ENCODE measurements around the gene PRKX. TPM values are rescaled to one million over a fixed set of nuclear protein-coding genes. Genes with fewer than 3 reads are reported as not detected.

PRKX gene
- total and polyA plus RNA-seq, 2 of the 13 experiments (the other 11 are each of a cell fraction or from before 2014, with no cell fraction given), result 0.01 to 0.15 TPM

DNA sequence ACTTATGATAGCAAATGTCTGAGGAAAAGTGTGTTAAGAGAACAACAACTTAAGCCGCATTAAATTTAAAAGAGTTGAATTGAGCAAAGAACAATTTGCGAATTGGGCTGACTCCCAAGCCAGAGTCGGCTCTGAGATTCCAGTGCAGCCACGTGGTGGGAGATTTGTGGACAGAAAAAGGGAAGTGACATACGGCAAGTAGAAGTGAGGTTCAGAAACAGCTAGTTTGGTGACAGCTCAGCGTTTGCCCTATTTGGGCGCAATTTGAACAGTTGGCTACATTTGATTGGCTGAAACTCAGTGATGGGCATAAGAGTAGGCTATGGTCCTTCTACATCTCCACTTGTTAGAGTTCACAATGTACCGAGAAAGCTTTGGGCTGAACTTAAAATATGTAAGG lies 124.0 kb downstream of the PRKX start:
- no peak overlapping the region for H3K4me3 ChIP-seq (replicated peaks in 1 of 3; ENCODE audit: insufficient read depth in 1 of 3, low read depth in 2 of 3, low read length in 3 of 3)
- in situ Hi-C loops (cut with HindIII; ENCODE audit: extremely low pct_ligation_motif_present, low pct_unique_long_range_greater_than_20kb), result no loop called here
- FAIRE-seq, result no peak
- no peak overlapping the region for H3K4me2 ChIP-seq (ENCODE audit: low read depth, low read length)
- no peak overlapping the region for H3K27ac ChIP-seq (ENCODE audit: extremely low read length, insufficient read depth, low read length)
- intact Hi-C loops (cut with micrococcal nuclease; ENCODE audit: unreplicated experiment), result no loop called here
- ChIA-PET CTCF (ENCODE audit: low intra/inter-chr PET ratio, low total read pairs) (no interaction called here), POLR2A (no interaction called here)
- H4K20me1 ChIP-seq (ENCODE audit: insufficient read depth, low read length), result no peaks in the 10 kb centered on the region
- no peak for ATAC-seq
- H3K79me2 ChIP-seq (ENCODE audit: insufficient read depth, low read length), result no peaks in the 10 kb centered on the region
- TF ChIP-seq GPN1 (CRISPR knock-in tag; IDR thresholded peaks at IDR 0.05; ENCODE audit: borderline replicate concordance), result no peak
- TF ChIP-seq SP2 (CRISPR knock-in tag; IDR thresholded peaks at IDR 0.05), result no peak
- no peak for TF ChIP-seq MAF1 (CRISPR knock-in tag; IDR thresholded peaks at IDR 0.05; ENCODE audit: borderline replicate concordance)
- no peak for TF ChIP-seq HNF4A (CRISPR knock-in tag; IDR thresholded peaks at IDR 0.05)
- no peak for TF ChIP-seq GATAD1 (CRISPR knock-in tag; IDR thresholded peaks at IDR 0.05)
- TF ChIP-seq, protein P1, sequence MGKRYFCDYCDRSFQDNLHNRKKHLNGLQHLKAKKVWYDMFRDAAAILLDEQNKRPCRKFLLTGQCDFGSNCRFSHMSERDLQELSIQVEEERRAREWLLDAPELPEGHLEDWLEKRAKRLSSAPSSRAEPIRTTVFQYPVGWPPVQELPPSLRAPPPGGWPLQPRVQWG (CRISPR knock-in tag; IDR thresholded peaks at IDR 0.05; ENCODE audit: borderline replicate concordance, low read depth), result no peak
- no peak overlapping the region for H3K9ac ChIP-seq (ENCODE audit: insufficient read depth, low read depth, low read length)
- peaks cover 0 to 3% of the 10 kb centered on the region in 2 experiments; a peak in 1 of 5 replicates for H3K27me3 ChIP-seq (ENCODE audit: control insufficient read depth in 1 of 2, insufficient read depth in 2 of 2, low read length in 2 of 2)
- no peaks in the 10 kb centered on the region for H3K4me1 ChIP-seq (ENCODE audit: insufficient read depth, low read length)
- H2AFZ ChIP-seq (ENCODE audit: low read length), result no peak overlapping the region
- no peaks in the 10 kb centered on the region for H3K9me3 ChIP-seq (ENCODE audit: low read length)
- no TSS peak for BruUV-seq (replicated peaks)
- no peaks in the 10 kb centered on the region for H3K36me3 ChIP-seq (replicated peaks in 1 of 2; ENCODE audit: control insufficient read depth in 1 of 2, insufficient read depth in 2 of 2, low read length in 2 of 2)
- DNase-seq (ENCODE audit: low spot score), result no peak
- 20% methylated on average over 8 of the region's 8 CpGs for WGBS (ENCODE audit: low lambda C conversion rate)

DNA sequence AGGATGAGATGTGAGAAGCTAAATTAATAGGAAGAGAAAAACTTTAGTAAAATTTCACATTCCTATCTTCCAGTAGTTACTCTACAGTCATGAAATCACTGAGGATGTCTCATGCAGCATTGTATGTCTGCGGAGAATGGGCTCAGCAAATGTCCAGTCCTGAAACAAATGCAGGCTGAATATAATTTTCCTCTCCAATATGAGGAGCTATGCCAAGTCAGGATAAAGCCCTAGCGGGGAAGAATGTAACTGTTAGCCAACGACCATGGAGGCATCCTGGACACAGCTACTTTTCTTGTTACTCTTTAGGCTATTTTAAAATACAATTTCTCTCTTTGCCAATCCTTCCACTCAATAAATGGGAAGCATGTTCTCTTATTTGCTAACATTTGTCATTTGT lies 127.7 kb downstream of the PRKX start:
- intact Hi-C loops (cut with micrococcal nuclease; ENCODE audit: unreplicated experiment), result no loop called here
- Histone ChIP-seq H3K9me3 (ENCODE audit: low read length) (no peaks in the 10 kb centered on the region), H3K27ac (ENCODE audit: extremely low read length, insufficient read depth, low read length) (no peak overlapping the region), H2AFZ (ENCODE audit: low read length) (no peak overlapping the region), H3K4me3 (replicated peaks in 1 of 3; ENCODE audit: insufficient read depth in 1 of 3, low read depth in 2 of 3, low read length in 3 of 3) (no peak overlapping the region), H4K20me1 (ENCODE audit: insufficient read depth, low read length) (no peaks in the 10 kb centered on the region), H3K27me3 (ENCODE audit: control insufficient read depth in 1 of 2, insufficient read depth in 2 of 2, low read length in 2 of 2) (peaks cover 0 to 3% of the 10 kb centered on the region in 2 experiments; a peak in 1 of 5 replicates), H3K4me1 (ENCODE audit: insufficient read depth, low read length) (no peaks in the 10 kb centered on the region), H3K9ac (ENCODE audit: insufficient read depth, low read depth, low read length) (no peak overlapping the region), H3K79me2 (ENCODE audit: insufficient read depth, low read length) (no peaks in the 10 kb centered on the region), H3K36me3 (replicated peaks in 1 of 2; ENCODE audit: control insufficient read depth in 1 of 2, insufficient read depth in 2 of 2, low read length in 2 of 2) (no peaks in the 10 kb centered on the region), H3K4me2 (ENCODE audit: low read depth, low read length) (no peak overlapping the region)
- BruUV-seq (replicated peaks), result no TSS peak
- FAIRE-seq, result no peak
- ChIA-PET POLR2A (no interaction called here), CTCF (ENCODE audit: low intra/inter-chr PET ratio, low total read pairs) (no interaction called here)
- WGBS (ENCODE audit: low lambda C conversion rate), result 33% methylated on average over 3 of the region's 3 CpGs
- no peak for ATAC-seq
- in situ Hi-C loops (cut with HindIII; ENCODE audit: extremely low pct_ligation_motif_present, low pct_unique_long_range_greater_than_20kb), result no loop called here
- TF ChIP-seq ZNF577 (CRISPR knock-in tag; IDR thresholded peaks at IDR 0.05; ENCODE audit: borderline replicate concordance, low read depth) (no peak), MXI1 (IDR thresholded peaks at IDR 0.05; ENCODE audit: borderline replicate concordance, low read depth, low read length) (no peak), FOXO1 (CRISPR knock-in tag; IDR thresholded peaks at IDR 0.05) (no peak)
- no peak for DNase-seq (ENCODE audit: low spot score)
